Measurements from ENCODE around the gene CYB5A. TPM values are rescaled to one million over a fixed set of nuclear protein-coding genes. Genes with fewer than 3 reads are reported as not detected.

The CYB5A gene
- total RNA-seq, 1 experiment from 2014 or later, result 130 TPM

- ChIA-PET POLR2A (ENCODE audit: unreplicated experiment) (no interaction called here), CTCF (no interaction called here)
- TF ChIP-seq EZH2phosphoT487 (IDR thresholded peaks at IDR 0.05; ENCODE audit: borderline replicate concordance, low read length) (no peak), EZH2 (IDR thresholded peaks at IDR 0.05; ENCODE audit: low read length, unreplicated experiment) (no peak), CTCF (conservative IDR thresholded peaks at IDR 0.05; ENCODE audit: low read depth, low read length) (no peak)
These were observed 17.1 kb downstream of the CYB5A start for GRCh38 chr18:74274700-74275099.

GRCh38 chr18:74273394-74273793 lies 18.4 kb downstream of the CYB5A start:
- Histone ChIP-seq H3K79me2 (ENCODE audit: low read length) (peaks cover 80% of the 10 kb centered on the region), H4K20me1 (ENCODE audit: low read length) (no peaks in the 10 kb centered on the region), H2AFZ (ENCODE audit: low read length) (no peak overlapping the region), H3F3A (ENCODE audit: low read length, unreplicated experiment) (no peaks in the 10 kb centered on the region), H3K36me3 (ENCODE audit: low read depth, low read length) (no peaks in the 10 kb centered on the region), H3K4me3 (ENCODE audit: low read length) (no peak overlapping the region), H3K27me3 (ENCODE audit: low read length) (no peaks in the 10 kb centered on the region), H3K27ac (ENCODE audit: low read length) (no peak overlapping the region), H3K4me2 (ENCODE audit: low read length) (no peak overlapping the region), H3K4me1 (ENCODE audit: insufficient read depth, low read length) (peaks cover 27% of the 10 kb centered on the region), H3K9me3 (ENCODE audit: low read length) (no peaks in the 10 kb centered on the region), H3K9me2 (replicated peaks; ENCODE audit: low read length) (no peaks in the 10 kb centered on the region), H3K9ac (ENCODE audit: low read length) (no peak overlapping the region)
- intact Hi-C loops (cut with micrococcal nuclease), result no loop called here
- ChIA-PET CTCF (no interaction called here), POLR2A (ENCODE audit: unreplicated experiment) (no interaction called here)
- BruUV-seq (replicated peaks), result no TSS peak
- no peak for DNase-seq
- TF ChIP-seq EZH2 (IDR thresholded peaks at IDR 0.05; ENCODE audit: low read length, unreplicated experiment) (no peak), EZH2phosphoT487 (IDR thresholded peaks at IDR 0.05; ENCODE audit: borderline replicate concordance, low read length) (no peak), CTCF (conservative IDR thresholded peaks at IDR 0.05; ENCODE audit: low read depth, low read length) (no peak)
- ATAC-seq, result no peak

More at GRCh38 chr18:74274700-74275099, 17.1 kb downstream of the CYB5A start:
- H3K79me2 ChIP-seq (ENCODE audit: low read length), result peaks cover 74% of the 10 kb centered on the region
- intact Hi-C loops (cut with micrococcal nuclease), result no loop called here
- H3K4me3 ChIP-seq (ENCODE audit: low read length), result no peak overlapping the region
- no peaks in the 10 kb centered on the region for H3F3A ChIP-seq (ENCODE audit: low read length, unreplicated experiment)
- no peaks in the 10 kb centered on the region for H3K27me3 ChIP-seq (ENCODE audit: low read length)
- no peaks in the 10 kb centered on the region for H3K9me2 ChIP-seq (replicated peaks; ENCODE audit: low read length)
- no TSS peak for BruUV-seq (replicated peaks)
- no peak for ATAC-seq
- peaks cover 27% of the 10 kb centered on the region for H3K4me1 ChIP-seq (ENCODE audit: insufficient read depth, low read length)
- H2AFZ ChIP-seq (ENCODE audit: low read length), result no peak overlapping the region
- H3K9me3 ChIP-seq (ENCODE audit: low read length), result no peaks in the 10 kb centered on the region
- H4K20me1 ChIP-seq (ENCODE audit: low read length), result no peaks in the 10 kb centered on the region
- H3K36me3 ChIP-seq (ENCODE audit: low read depth, low read length), result no peaks in the 10 kb centered on the region
- no peak for DNase-seq
- no peak overlapping the region for H3K9ac ChIP-seq (ENCODE audit: low read length)
- no peak overlapping the region for H3K4me2 ChIP-seq (ENCODE audit: low read length)
- H3K27ac ChIP-seq (ENCODE audit: low read length), result no peak overlapping the region

GRCh38 chr18:74271635-74272034 lies 20.1 kb downstream of the CYB5A start:
- no peak overlapping the region for H3K9ac ChIP-seq (ENCODE audit: low read length)
- ATAC-seq (peak; percentile 98), DNase-seq (peak; percentile 90)
- H3K4me3 ChIP-seq (ENCODE audit: low read length), result peak overlapping the region; percentile 18; the same call in 1 of the 2 replicates
- BruUV-seq (replicated peaks), result no TSS peak
- peaks cover 85% of the 10 kb centered on the region for H3K79me2 ChIP-seq (ENCODE audit: low read length)
- H2AFZ ChIP-seq (ENCODE audit: low read length), result no peak overlapping the region
- H3K4me2 ChIP-seq (ENCODE audit: low read length), result peak overlapping the region; percentile 66
- no peaks in the 10 kb centered on the region for H4K20me1 ChIP-seq (ENCODE audit: low read length)
- H3K9me3 ChIP-seq (ENCODE audit: low read length), result no peaks in the 10 kb centered on the region
- H3K9me2 ChIP-seq (replicated peaks; ENCODE audit: low read length), result no peaks in the 10 kb centered on the region
- H3F3A ChIP-seq (ENCODE audit: low read length, unreplicated experiment), result no peaks in the 10 kb centered on the region
- H3K36me3 ChIP-seq (ENCODE audit: low read depth, low read length), result no peaks in the 10 kb centered on the region
- peak overlapping the region; percentile 66 for H3K27ac ChIP-seq (ENCODE audit: low read length)
- TF ChIP-seq CTCF (conservative IDR thresholded peaks at IDR 0.05; ENCODE audit: low read depth, low read length) (no peak), EZH2 (IDR thresholded peaks at IDR 0.05; ENCODE audit: low read length, unreplicated experiment) (no peak), EZH2phosphoT487 (IDR thresholded peaks at IDR 0.05; ENCODE audit: borderline replicate concordance, low read length) (no peak)
- no peaks in the 10 kb centered on the region for H3K27me3 ChIP-seq (ENCODE audit: low read length)
- POLR2A ChIA-PET (ENCODE audit: unreplicated experiment), result no interaction called here
- intact Hi-C loops (cut with micrococcal nuclease), result no loop called here
- H3K4me1 ChIP-seq (ENCODE audit: insufficient read depth, low read length), result peaks cover 30% of the 10 kb centered on the region
- CTCF ChIA-PET, result no interaction called here
